ENCODE data around the gene MSH3.

The MSH3 gene

GRCh38 chr5:80753712-80754111 lies 99.3 kb downstream of the MSH3 start:
- Histone ChIP-seq H3K4me3 (ENCODE audit: low read length) (no peak overlapping the region), H3K4me1 (ENCODE audit: insufficient read depth, low read length) (peaks cover 31% of the 10 kb centered on the region), H3K27me3 (ENCODE audit: insufficient read depth, low read length) (no peaks in the 10 kb centered on the region), H2AFZ (ENCODE audit: low read depth, low read length) (no peak overlapping the region), H3K9me3 (ENCODE audit: low read length) (peaks cover 4% of the 10 kb centered on the region), H3K36me3 (ENCODE audit: insufficient read depth, low read length) (peaks cover 2% of the 10 kb centered on the region)

- H3K4me3 ChIP-seq (ENCODE audit: low read length), result no peak overlapping the region
These were observed 100.4 kb downstream of the MSH3 start for GRCh38 chr5:80754900-80755299.

GRCh38 chr5:80755626-80756025 lies 101.2 kb downstream of the MSH3 start:
- H3K9me3 ChIP-seq (ENCODE audit: low read length), result peaks cover 2% of the 10 kb centered on the region
- no peak overlapping the region for H2AFZ ChIP-seq (ENCODE audit: low read depth, low read length)
- peaks cover 2% of the 10 kb centered on the region for H3K36me3 ChIP-seq (ENCODE audit: insufficient read depth, low read length)
- peaks cover 31% of the 10 kb centered on the region for H3K4me1 ChIP-seq (ENCODE audit: insufficient read depth, low read length)
- H3K4me3 ChIP-seq (ENCODE audit: low read length), result no peak overlapping the region
- no peaks in the 10 kb centered on the region for H3K27me3 ChIP-seq (ENCODE audit: insufficient read depth, low read length)

More at GRCh38 chr5:80754900-80755299, 100.4 kb downstream of the MSH3 start:
- H2AFZ ChIP-seq (ENCODE audit: low read depth, low read length), result no peak overlapping the region
- peaks cover 31% of the 10 kb centered on the region for H3K4me1 ChIP-seq (ENCODE audit: insufficient read depth, low read length)
- H3K9me3 ChIP-seq (ENCODE audit: low read length), result peaks cover 2% of the 10 kb centered on the region
- no peaks in the 10 kb centered on the region for H3K27me3 ChIP-seq (ENCODE audit: insufficient read depth, low read length)
- H3K36me3 ChIP-seq (ENCODE audit: insufficient read depth, low read length), result peaks cover 2% of the 10 kb centered on the region

GRCh38 chr5:80756292-80756691 lies 101.8 kb downstream of the MSH3 start:
- Histone ChIP-seq H3K4me3 (ENCODE audit: low read length) (no peak overlapping the region), H3K27me3 (ENCODE audit: insufficient read depth, low read length) (no peaks in the 10 kb centered on the region), H3K36me3 (ENCODE audit: insufficient read depth, low read length) (peaks cover 2% of the 10 kb centered on the region), H2AFZ (ENCODE audit: low read depth, low read length) (no peak overlapping the region), H3K4me1 (ENCODE audit: insufficient read depth, low read length) (peaks cover 31% of the 10 kb centered on the region), H3K9me3 (ENCODE audit: low read length) (peaks cover 5% of the 10 kb centered on the region)

- no peaks in the 10 kb centered on the region for H3K27me3 ChIP-seq (ENCODE audit: insufficient read depth, low read length)
- no peak overlapping the region for H2AFZ ChIP-seq (ENCODE audit: low read depth, low read length)
- no peak overlapping the region for H3K4me3 ChIP-seq (ENCODE audit: low read length)
- peaks cover 3% of the 10 kb centered on the region for H3K9me3 ChIP-seq (ENCODE audit: low read length)
- peaks cover 31% of the 10 kb centered on the region for H3K4me1 ChIP-seq (ENCODE audit: insufficient read depth, low read length)
- H3K36me3 ChIP-seq (ENCODE audit: insufficient read depth, low read length), result no peaks in the 10 kb centered on the region
These were observed 102.8 kb downstream of the MSH3 start for GRCh38 chr5:80757290-80757689.

GRCh38 chr5:80759866-80760577 lies 105.6 kb downstream of the MSH3 start:
- Histone ChIP-seq H3K9me3 (ENCODE audit: low read length) (peaks cover 3% of the 10 kb centered on the region), H3K4me1 (ENCODE audit: insufficient read depth, low read length) (peaks cover 16% of the 10 kb centered on the region), H3K4me3 (ENCODE audit: low read length) (no peak overlapping the region), H3K36me3 (ENCODE audit: insufficient read depth, low read length) (peaks cover 1% of the 10 kb centered on the region), H2AFZ (ENCODE audit: low read depth, low read length) (no peak overlapping the region), H3K27me3 (ENCODE audit: insufficient read depth, low read length) (no peaks in the 10 kb centered on the region)

GRCh38 chr5:80760680-80761079 lies 106.2 kb downstream of the MSH3 start:
- Histone ChIP-seq H3K9me3 (ENCODE audit: low read length) (peaks cover 3% of the 10 kb centered on the region), H3K4me1 (ENCODE audit: insufficient read depth, low read length) (peaks cover 10% of the 10 kb centered on the region), H3K27me3 (ENCODE audit: insufficient read depth, low read length) (no peaks in the 10 kb centered on the region)

GRCh38 chr5:80761176-80761575 lies 106.7 kb downstream of the MSH3 start:
- H2AFZ ChIP-seq (ENCODE audit: low read depth, low read length), result no peak overlapping the region
- H3K9me3 ChIP-seq (ENCODE audit: low read length), result peaks cover 3% of the 10 kb centered on the region
- peaks cover 1% of the 10 kb centered on the region for H3K36me3 ChIP-seq (ENCODE audit: insufficient read depth, low read length)
- H3K4me3 ChIP-seq (ENCODE audit: low read length), result no peak overlapping the region
- peaks cover 5% of the 10 kb centered on the region for H3K4me1 ChIP-seq (ENCODE audit: insufficient read depth, low read length)
- H3K27me3 ChIP-seq (ENCODE audit: insufficient read depth, low read length), result no peaks in the 10 kb centered on the region

More at GRCh38 chr5:80760680-80761079, 106.2 kb downstream of the MSH3 start:
- H3K36me3 ChIP-seq (ENCODE audit: insufficient read depth, low read length), result peaks cover 1% of the 10 kb centered on the region
- H2AFZ ChIP-seq (ENCODE audit: low read depth, low read length), result no peak overlapping the region
- H3K4me3 ChIP-seq (ENCODE audit: low read length), result no peak overlapping the region

- Histone ChIP-seq H3K36me3 (ENCODE audit: insufficient read depth, low read length) (peaks cover 1% of the 10 kb centered on the region), H2AFZ (ENCODE audit: low read depth, low read length) (no peak overlapping the region), H3K27me3 (ENCODE audit: insufficient read depth, low read length) (no peaks in the 10 kb centered on the region), H3K4me3 (ENCODE audit: low read length) (no peak overlapping the region), H3K4me1 (ENCODE audit: insufficient read depth, low read length) (no peaks in the 10 kb centered on the region), H3K9me3 (ENCODE audit: low read length) (peaks cover 3% of the 10 kb centered on the region)
These were observed 107.5 kb downstream of the MSH3 start for GRCh38 chr5:80761966-80762365.

GRCh38 chr5:80762573-80762972 lies 108.1 kb downstream of the MSH3 start:
- Histone ChIP-seq H3K4me3 (ENCODE audit: low read length) (no peak overlapping the region), H3K27me3 (ENCODE audit: insufficient read depth, low read length) (no peaks in the 10 kb centered on the region), H3K9me3 (ENCODE audit: low read length) (peaks cover 3% of the 10 kb centered on the region), H2AFZ (ENCODE audit: low read depth, low read length) (no peak overlapping the region), H3K4me1 (ENCODE audit: insufficient read depth, low read length) (no peaks in the 10 kb centered on the region), H3K36me3 (ENCODE audit: insufficient read depth, low read length) (peaks cover 1% of the 10 kb centered on the region)

GRCh38 chr5:80763211-80763610 lies 108.8 kb downstream of the MSH3 start:
- Histone ChIP-seq H3K4me1 (ENCODE audit: insufficient read depth, low read length) (no peaks in the 10 kb centered on the region), H3K9me3 (ENCODE audit: low read length) (peaks cover 3% of the 10 kb centered on the region), H2AFZ (ENCODE audit: low read depth, low read length) (no peak overlapping the region), H3K36me3 (ENCODE audit: insufficient read depth, low read length) (peaks cover 1% of the 10 kb centered on the region), H3K4me3 (ENCODE audit: low read length) (no peak overlapping the region), H3K27me3 (ENCODE audit: insufficient read depth, low read length) (no peaks in the 10 kb centered on the region)

GRCh38 chr5:80763873-80764647 lies 109.6 kb downstream of the MSH3 start:
- Histone ChIP-seq H2AFZ (ENCODE audit: low read depth, low read length) (no peak overlapping the region), H3K4me1 (ENCODE audit: insufficient read depth, low read length) (no peaks in the 10 kb centered on the region), H3K9me3 (ENCODE audit: low read length) (peaks cover 3% of the 10 kb centered on the region), H3K27me3 (ENCODE audit: insufficient read depth, low read length) (no peaks in the 10 kb centered on the region), H3K4me3 (ENCODE audit: low read length) (no peak overlapping the region), H3K36me3 (ENCODE audit: insufficient read depth, low read length) (peaks cover 1% of the 10 kb centered on the region)

- Histone ChIP-seq H3K36me3 (ENCODE audit: insufficient read depth, low read length) (peaks cover 1% of the 10 kb centered on the region), H2AFZ (ENCODE audit: low read depth, low read length) (no peak overlapping the region), H3K4me1 (ENCODE audit: insufficient read depth, low read length) (no peaks in the 10 kb centered on the region), H3K9me3 (ENCODE audit: low read length) (peaks cover 3% of the 10 kb centered on the region), H3K27me3 (ENCODE audit: insufficient read depth, low read length) (no peaks in the 10 kb centered on the region), H3K4me3 (ENCODE audit: low read length) (no peak overlapping the region)
These were observed 110.3 kb downstream of the MSH3 start for GRCh38 chr5:80764786-80765185.
